Naive B cell (primary cell): ENCODE data around the gene DNPEP. TPM values are rescaled to one million over a fixed set of nuclear protein-coding genes. Genes with fewer than 3 reads are reported as not detected.
"Not testable (repeated sequence)": the region's sequence is repeated elsewhere in the genome, so short reads cannot be mapped to it uniquely, and the experiment has no call there.

Experiments
- ATAC-seq, 2 donors: fragments of 150-1000 bp; cut with Tn5 transposase; 2 replicates each; pipeline ENCODE4 v1.10.0; 2021; ENCODE audit warnings: low read depth in 2 of 2, mild to moderate bottlenecking in 2 of 2, moderate library complexity in 2 of 2
- DNase-seq: peaks from one replicate; pipeline ENCODE4 v3.0.0; 2022
- H3K27ac Mint-ChIP-seq, 6 donors: one replicate each; pipeline ENCODE4 v1.8.0; 2020 to 2022; ENCODE audit warnings: mild to moderate bottlenecking in 6 of 6, mixed read lengths in 6 of 6, moderate library complexity in 5 of 6, inconsistent platforms in 2 of 6
- H3K27me3 Mint-ChIP-seq, 3 donors: one replicate each; pipeline ENCODE4 v1.8.0; 2021 to 2022; ENCODE audit warnings: mixed read lengths in 3 of 3, mild to moderate bottlenecking in 1 of 3
- H3K36me3 Mint-ChIP-seq, 2 donors: one replicate each; pipeline ENCODE4 v1.8.0; 2020 to 2022; ENCODE audit warnings: mixed read lengths in 2 of 2, inconsistent platforms in 1 of 2, mild to moderate bottlenecking in 1 of 2
- H3K4me1 Mint-ChIP-seq, 3 donors: one replicate each; pipeline ENCODE4 v1.8.0; 2020 to 2022; ENCODE audit warnings: mixed read lengths in 3 of 3, inconsistent platforms in 1 of 3, mild to moderate bottlenecking in 1 of 3, moderate library complexity in 1 of 3
- H3K4me3 Mint-ChIP-seq, 8 donors: one replicate each; pipeline ENCODE4 v1.8.0; 2020 to 2022; ENCODE audit warnings: mild to moderate bottlenecking in 8 of 8, mixed read lengths in 8 of 8, moderate library complexity in 8 of 8, inconsistent platforms in 2 of 8
- H3K9me3 Mint-ChIP-seq, 7 donors: one replicate each; pipeline ENCODE4 v1.8.0; 2020 to 2022; ENCODE audit warnings: mixed read lengths in 7 of 7, mild to moderate bottlenecking in 5 of 7, inconsistent platforms in 2 of 7, moderate library complexity in 1 of 7
- polyA plus RNA-seq, 6 donors: library from polyadenylated mRNA; unstranded; fragments of 300-500 nt; fragmentation: Illumina TruSeq; gene quantifications; one replicate each; pipeline ENCODE4 v1.2.3, GENCODE V29; 2021; ENCODE audit warnings: low read depth in 6 of 6

DNPEP gene
- polyA plus RNA-seq, 6 donors from 2014 or later = 49.4 to 78.6 (median 56.3) TPM

GRCh38 chr2:219415580-219416234 is 28.0 kb upstream of the DNPEP start:
- no peak overlapping the region for H3K4me3 Mint-ChIP-seq
- DNase-seq = no peak
- H3K36me3 Mint-ChIP-seq = no peaks in the 10 kb centered on the region
- H3K27ac Mint-ChIP-seq = no peak overlapping the region
- peaks cover 0 to 23% (median 8%) of the 10 kb centered on the region in 7 donors for H3K9me3 Mint-ChIP-seq
- no peak for ATAC-seq
- H3K27me3 Mint-ChIP-seq = peaks cover 33 to 76% (median 64%) of the 10 kb centered on the region in 3 donors
- peaks cover 0 to 2% (median 0%) of the 10 kb centered on the region in 3 donors for H3K4me1 Mint-ChIP-seq

- no peak for ATAC-seq
- DNase-seq = no peak
- Mint-ChIP-seq H3K27me3 (peaks cover 31 to 71% (median 58%) of the 10 kb centered on the region in 3 donors), H3K4me3 (no peak overlapping the region), H3K4me1 (peaks cover 0 to 2% (median 0%) of the 10 kb centered on the region in 3 donors), H3K36me3 (no peaks in the 10 kb centered on the region), H3K27ac (no peak overlapping the region), H3K9me3 (peaks cover 0 to 23% (median 10%) of the 10 kb centered on the region in 7 donors)
These were observed 27.1 kb upstream of the DNPEP start for GRCh38 chr2:219414857-219415256.

- DNase-seq (no peak), ATAC-seq (no peak)
- Mint-ChIP-seq H3K9me3 (peaks cover 0 to 23% (median 13%) of the 10 kb centered on the region in 7 donors), H3K4me3 (no peak overlapping the region), H3K36me3 (no peaks in the 10 kb centered on the region), H3K27ac (no peak overlapping the region), H3K27me3 (peaks cover 16 to 65% (median 55%) of the 10 kb centered on the region in 3 donors), H3K4me1 (no peaks in the 10 kb centered on the region)
These were observed 22.7 kb upstream of the DNPEP start for GRCh38 chr2:219410390-219410789.

GRCh38 chr2:219409619-219410018 is 21.9 kb upstream of the DNPEP start:
- no peak overlapping the region for H3K27ac Mint-ChIP-seq

GRCh38 chr2:219408631-219409030 is 20.9 kb upstream of the DNPEP start:
- H3K4me1 Mint-ChIP-seq = no peaks in the 10 kb centered on the region
- no peaks in the 10 kb centered on the region for H3K36me3 Mint-ChIP-seq
- ATAC-seq = no peak
- no peak overlapping the region for H3K4me3 Mint-ChIP-seq
- peak overlapping the region in 1 of 6 donors; percentile 24 for H3K27ac Mint-ChIP-seq
- DNase-seq = no peak
- peaks cover 10 to 72% (median 59%) of the 10 kb centered on the region in 3 donors for H3K27me3 Mint-ChIP-seq
- peaks cover 0 to 20% (median 11%) of the 10 kb centered on the region in 7 donors for H3K9me3 Mint-ChIP-seq

More at GRCh38 chr2:219409619-219410018, 21.9 kb upstream of the DNPEP start:
- DNase-seq (no peak), ATAC-seq (no peak)
- H3K9me3 Mint-ChIP-seq = peaks cover 0 to 23% (median 13%) of the 10 kb centered on the region in 7 donors
- no peaks in the 10 kb centered on the region for H3K36me3 Mint-ChIP-seq
- H3K27me3 Mint-ChIP-seq = peaks cover 13 to 68% (median 55%) of the 10 kb centered on the region in 3 donors
- H3K4me3 Mint-ChIP-seq = no peak overlapping the region
- H3K4me1 Mint-ChIP-seq = no peaks in the 10 kb centered on the region

- no peak overlapping the region for H3K4me3 Mint-ChIP-seq
- H3K27ac Mint-ChIP-seq = peak overlapping the region in 1 of 6 donors; percentile 24
- no peak for DNase-seq
- H3K36me3 Mint-ChIP-seq = no peaks in the 10 kb centered on the region
- H3K27me3 Mint-ChIP-seq = peaks cover 12 to 71% (median 59%) of the 10 kb centered on the region in 3 donors
- peaks cover 0 to 16% (median 11%) of the 10 kb centered on the region in 7 donors for H3K9me3 Mint-ChIP-seq
- H3K4me1 Mint-ChIP-seq = no peaks in the 10 kb centered on the region
- no peak for ATAC-seq
These were observed 20.5 kb upstream of the DNPEP start for GRCh38 chr2:219408204-219408603.

- H3K4me3 Mint-ChIP-seq, H3K36me3 Mint-ChIP-seq, H3K27ac Mint-ChIP-seq, DNase-seq, H3K4me1 Mint-ChIP-seq, ATAC-seq: not testable (repeated sequence)
- peaks cover 0 to 12% (median 7%) of the 10 kb centered on the region in 7 donors for H3K9me3 Mint-ChIP-seq
- peaks cover 16 to 63% (median 58%) of the 10 kb centered on the region in 3 donors for H3K27me3 Mint-ChIP-seq
These were observed 19.6 kb upstream of the DNPEP start for GRCh38 chr2:219407343-219407742.

GRCh38 chr2:219406861-219407230 is 19.1 kb upstream of the DNPEP start:
- H3K27me3 Mint-ChIP-seq = peaks cover 16 to 64% (median 63%) of the 10 kb centered on the region in 3 donors
- no peaks in the 10 kb centered on the region for H3K36me3 Mint-ChIP-seq
- peaks cover 0 to 9% (median 5%) of the 10 kb centered on the region in 7 donors for H3K9me3 Mint-ChIP-seq
- DNase-seq = no peak
- H3K4me3 Mint-ChIP-seq = no peak overlapping the region
- peak overlapping the region in 1 of 6 donors; percentile 77 for H3K27ac Mint-ChIP-seq
- no peaks in the 10 kb centered on the region for H3K4me1 Mint-ChIP-seq
- ATAC-seq = no peak

GRCh38 chr2:219405958-219406860 is 18.5 kb upstream of the DNPEP start:
- Mint-ChIP-seq H3K9me3 (peaks cover 0 to 6% (median 0%) of the 10 kb centered on the region in 7 donors), H3K4me3 (no peak overlapping the region), H3K27ac (peak overlapping the region in 2 of 6 donors; percentile 15 to 77), H3K27me3 (peaks cover 16 to 69% (median 64%) of the 10 kb centered on the region in 3 donors), H3K36me3 (no peaks in the 10 kb centered on the region), H3K4me1 (no peaks in the 10 kb centered on the region)
- no peak for DNase-seq
- no peak for ATAC-seq

GRCh38 chr2:219405451-219405850 is 17.7 kb upstream of the DNPEP start:
- ATAC-seq = no peak
- peaks cover 0 to 6% (median 0%) of the 10 kb centered on the region in 7 donors for H3K9me3 Mint-ChIP-seq
- no peaks in the 10 kb centered on the region for H3K36me3 Mint-ChIP-seq
- peaks cover 16 to 70% (median 68%) of the 10 kb centered on the region in 3 donors for H3K27me3 Mint-ChIP-seq
- no peak overlapping the region for H3K27ac Mint-ChIP-seq
- no peak for DNase-seq
- no peak overlapping the region for H3K4me3 Mint-ChIP-seq
- H3K4me1 Mint-ChIP-seq = no peaks in the 10 kb centered on the region

GRCh38 chr2:219404954-219405353 is 17.2 kb upstream of the DNPEP start:
- Mint-ChIP-seq H3K4me3 (peak overlapping the region in 1 of 8 donors; percentile 51), H3K27ac (no peak overlapping the region), H3K9me3 (peaks cover 0 to 6% (median 0%) of the 10 kb centered on the region in 7 donors), H3K27me3 (peaks cover 15 to 74% (median 71%) of the 10 kb centered on the region in 3 donors), H3K36me3 (no peaks in the 10 kb centered on the region), H3K4me1 (no peaks in the 10 kb centered on the region)
- DNase-seq = no peak
- ATAC-seq = no peak

- H3K9me3 Mint-ChIP-seq = no peaks in the 10 kb centered on the region
These were observed 16.7 kb upstream of the DNPEP start for GRCh38 chr2:219404291-219404910.

GRCh38 chr2:219403861-219404260 is 16.1 kb upstream of the DNPEP start:
- Mint-ChIP-seq H3K4me3 (no peak overlapping the region), H3K36me3 (no peaks in the 10 kb centered on the region), H3K27ac (peak overlapping the region in 2 of 6 donors; percentile 1 to 61), H3K9me3 (no peaks in the 10 kb centered on the region), H3K27me3 (peaks cover 9 to 66% (median 63%) of the 10 kb centered on the region in 3 donors), H3K4me1 (no peaks in the 10 kb centered on the region)
- no peak for DNase-seq
- no peak for ATAC-seq

More at GRCh38 chr2:219404291-219404910, 16.7 kb upstream of the DNPEP start:
- H3K4me1 Mint-ChIP-seq = no peaks in the 10 kb centered on the region
- peaks cover 9 to 71% (median 68%) of the 10 kb centered on the region in 3 donors for H3K27me3 Mint-ChIP-seq
- no peak for ATAC-seq
- H3K4me3 Mint-ChIP-seq = peak overlapping the region in 1 of 8 donors; percentile 47
- no peaks in the 10 kb centered on the region for H3K36me3 Mint-ChIP-seq
- DNase-seq = no peak
- H3K27ac Mint-ChIP-seq = peak overlapping the region in 1 of 6 donors; percentile 30
